ENCODE data around the gene SNTB2.

The SNTB2 gene

DNA sequence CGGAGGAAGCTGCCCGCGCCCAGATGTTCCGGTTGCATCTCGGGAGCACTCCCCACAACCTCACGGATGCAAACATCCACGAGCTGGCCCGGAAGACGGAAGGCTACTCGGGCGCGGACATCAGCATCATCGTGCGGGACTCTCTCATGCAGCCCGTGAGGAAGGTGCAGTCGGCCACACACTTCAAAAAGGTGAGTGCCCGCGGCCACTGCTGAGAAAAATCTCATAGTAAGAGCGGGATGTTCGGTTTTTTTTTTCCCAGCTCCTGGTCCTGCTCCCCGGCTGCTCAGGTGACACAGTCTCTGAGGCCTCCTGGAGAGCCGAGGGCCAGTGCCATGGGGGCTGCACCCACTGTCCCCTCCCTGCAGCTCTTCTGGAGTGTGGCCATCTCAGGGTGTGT, 134.1 kb downstream of the SNTB2 start:
- DNase-seq: no peak

DNA sequence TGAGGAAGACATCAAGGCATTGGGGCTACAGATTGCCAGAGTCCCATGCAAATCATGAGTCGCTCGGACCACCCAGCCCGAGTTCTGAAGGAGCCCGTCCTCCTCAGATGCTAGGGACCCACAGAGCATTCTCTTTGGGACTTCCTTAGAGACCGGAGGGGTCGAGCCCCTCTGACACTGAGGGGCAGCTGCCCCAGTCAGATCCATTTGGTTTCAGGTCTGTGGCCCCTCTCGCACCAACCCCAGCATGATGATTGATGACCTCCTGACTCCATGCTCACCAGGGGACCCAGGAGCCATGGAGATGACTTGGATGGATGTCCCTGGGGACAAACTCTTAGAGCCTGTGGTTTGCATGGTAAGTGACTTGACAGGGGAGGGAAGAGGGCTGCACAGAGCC, 135.4 kb downstream of the SNTB2 start:
- DNase-seq: no peak

DNA sequence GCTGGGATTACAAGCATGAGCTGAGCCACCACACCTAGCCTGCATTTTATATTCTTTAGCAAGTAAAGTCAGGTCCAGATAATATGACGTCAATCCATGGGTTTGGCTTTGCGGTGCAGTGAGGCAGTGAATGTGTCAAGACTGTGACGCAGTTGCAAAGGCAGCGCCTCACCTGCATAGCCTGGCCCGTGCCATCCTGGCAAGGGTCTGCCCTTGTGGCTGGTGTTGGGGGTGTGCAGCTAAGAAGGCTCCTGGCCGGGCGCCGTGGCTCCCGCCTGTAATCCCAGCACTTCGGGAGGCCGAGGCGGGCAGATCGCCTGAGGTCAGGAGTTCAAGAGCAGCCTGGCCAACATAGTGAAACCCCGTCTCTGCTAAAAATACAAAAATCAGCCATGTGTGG, 136.5 kb downstream of the SNTB2 start:
- no peak for DNase-seq

DNA sequence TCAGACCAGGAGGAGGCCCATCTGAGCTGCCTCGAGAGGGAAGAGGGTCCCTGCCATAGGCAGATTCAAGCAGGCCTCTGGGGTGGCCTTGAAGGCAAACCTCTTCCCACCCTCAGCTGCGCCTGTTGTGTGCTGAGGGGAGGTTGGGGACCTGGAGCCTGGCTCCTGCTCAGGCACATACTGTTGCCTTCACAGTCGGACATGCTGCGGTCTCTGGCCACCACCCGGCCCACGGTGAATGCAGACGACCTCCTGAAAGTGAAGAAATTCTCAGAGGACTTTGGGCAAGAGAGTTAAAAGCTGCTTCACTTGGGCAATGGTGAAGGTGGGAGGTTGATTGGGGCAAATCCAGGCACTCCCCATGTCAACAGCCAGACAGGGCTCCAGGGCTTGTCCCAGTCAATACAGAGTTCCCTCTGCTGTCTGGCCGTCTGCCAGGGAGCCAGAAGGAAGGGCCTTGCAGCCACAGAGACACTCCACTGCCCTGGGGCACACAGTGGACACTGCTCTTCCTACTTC, 137.1 kb downstream of the SNTB2 start:
- DNase-seq: no peak

DNA sequence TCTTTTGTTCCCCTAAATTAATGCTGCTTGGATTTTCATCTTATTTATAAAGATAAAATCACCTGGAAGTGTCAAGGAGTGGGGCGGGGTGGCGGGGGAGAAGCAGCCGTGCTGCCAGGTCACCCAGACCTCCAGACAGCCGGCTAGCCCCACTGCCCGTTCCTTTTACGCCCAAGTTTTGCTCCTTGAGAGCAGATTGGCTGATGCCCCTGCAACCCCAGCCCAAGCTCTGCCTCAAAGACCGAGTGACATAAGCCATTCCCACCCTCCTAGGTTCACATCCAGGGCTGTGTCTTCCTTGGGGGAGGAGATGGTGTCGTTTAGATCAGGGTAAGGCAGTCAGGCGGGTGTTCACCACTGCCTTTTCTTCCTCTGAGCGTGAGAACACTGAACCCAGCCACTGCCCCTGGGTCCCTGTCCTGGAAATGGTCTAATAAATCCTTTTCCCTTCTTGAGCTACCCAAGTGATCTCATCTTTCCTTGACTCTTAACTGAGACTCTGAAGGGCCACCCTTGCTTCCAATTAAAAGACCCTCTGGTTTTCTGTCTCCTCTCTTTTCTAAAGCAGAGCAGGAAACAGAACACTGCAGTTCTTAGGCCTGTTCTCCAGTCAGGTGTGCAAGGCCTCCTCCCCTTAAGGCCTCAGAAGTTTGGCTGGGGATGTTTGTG, 137.8 kb downstream of the SNTB2 start:
- DNase-seq: no peak

DNA sequence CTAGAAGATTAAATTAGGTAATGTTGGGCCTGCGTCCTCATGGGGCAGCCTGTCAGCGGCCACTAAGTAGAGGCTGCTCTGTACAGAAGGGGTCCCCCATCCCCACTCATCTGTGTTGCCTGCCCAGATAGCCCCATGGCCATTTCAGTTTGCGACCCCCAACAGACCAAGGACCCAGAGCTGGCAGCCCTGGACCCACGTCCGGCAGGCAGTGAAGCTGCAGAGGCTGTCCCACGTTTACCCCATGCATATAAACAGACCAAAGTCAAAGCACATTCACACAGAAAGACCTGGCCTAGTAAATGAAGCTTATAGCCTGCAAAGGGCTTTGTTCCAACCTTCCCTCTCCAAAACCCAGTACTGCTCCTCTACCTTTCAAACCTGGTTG, 138.8 kb downstream of the SNTB2 start:
- no peak for DNase-seq

DNA sequence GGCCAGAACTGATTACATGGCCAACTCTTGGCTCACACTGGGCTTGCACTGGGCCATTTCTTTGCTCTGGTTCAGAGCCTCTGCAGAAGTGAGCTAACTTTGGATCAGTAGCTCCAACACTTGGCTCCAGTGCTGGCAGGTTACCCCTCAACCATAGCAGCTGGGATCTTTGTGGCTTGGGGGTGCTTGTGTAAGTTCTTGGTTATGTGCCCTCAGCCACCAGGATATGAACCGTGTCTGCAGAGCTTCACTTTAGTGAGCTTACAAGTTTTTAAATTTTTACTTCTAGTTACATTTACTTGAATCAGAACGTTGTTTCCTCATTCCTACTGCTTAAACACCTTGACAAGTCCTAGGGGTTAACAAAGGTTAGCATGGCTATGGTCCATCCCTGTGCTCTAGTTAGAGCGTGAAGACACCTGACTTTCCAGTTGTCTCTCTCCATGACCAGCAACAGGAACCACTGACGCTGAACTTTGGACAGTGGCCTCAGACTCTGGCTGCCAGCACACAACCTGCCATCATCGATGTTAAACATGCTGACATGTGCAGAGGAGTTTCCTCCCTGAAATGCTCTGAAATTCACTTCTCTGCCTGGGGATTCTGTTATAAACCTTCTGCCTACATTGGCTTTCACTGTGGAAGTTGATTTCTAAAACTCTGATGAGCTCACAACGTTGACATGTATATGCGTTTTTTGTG, 139.4 kb downstream of the SNTB2 start:
- DNase-seq: no peak

DNA sequence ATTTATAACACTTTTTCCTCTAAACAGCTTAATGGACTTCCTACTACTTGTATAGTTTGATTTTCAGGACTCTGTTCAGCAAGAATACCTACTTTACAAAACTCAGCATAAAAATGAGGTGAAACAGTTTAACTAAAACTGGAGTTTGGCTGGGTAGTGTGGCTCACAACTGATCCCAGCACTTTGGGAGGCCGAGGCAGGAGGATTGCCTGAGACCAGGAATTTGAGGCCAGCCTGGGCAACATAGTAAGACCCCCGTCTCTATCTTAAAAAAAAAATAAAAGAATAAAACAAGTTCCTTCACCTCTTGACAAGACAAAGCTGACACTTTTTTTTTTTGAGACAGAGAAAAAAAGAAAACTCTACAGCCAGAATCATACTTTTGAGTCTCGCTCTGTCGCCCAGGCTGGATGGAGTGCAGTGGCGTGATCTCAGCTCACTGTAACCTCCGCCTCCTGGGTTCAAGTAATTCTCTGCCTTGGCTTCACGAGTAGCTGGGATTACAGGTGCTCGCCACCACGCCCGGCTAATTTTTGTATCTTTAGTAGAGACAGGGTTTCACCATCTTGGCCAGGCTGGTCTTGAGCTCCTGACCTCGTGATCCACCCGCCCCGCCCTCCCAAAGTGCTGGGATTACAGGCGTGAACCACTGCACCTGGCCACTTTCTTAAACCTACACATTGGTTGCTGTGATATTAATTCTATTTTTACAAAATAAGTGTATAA, 140.8 kb downstream of the SNTB2 start:
- DNase-seq: no peak

DNA sequence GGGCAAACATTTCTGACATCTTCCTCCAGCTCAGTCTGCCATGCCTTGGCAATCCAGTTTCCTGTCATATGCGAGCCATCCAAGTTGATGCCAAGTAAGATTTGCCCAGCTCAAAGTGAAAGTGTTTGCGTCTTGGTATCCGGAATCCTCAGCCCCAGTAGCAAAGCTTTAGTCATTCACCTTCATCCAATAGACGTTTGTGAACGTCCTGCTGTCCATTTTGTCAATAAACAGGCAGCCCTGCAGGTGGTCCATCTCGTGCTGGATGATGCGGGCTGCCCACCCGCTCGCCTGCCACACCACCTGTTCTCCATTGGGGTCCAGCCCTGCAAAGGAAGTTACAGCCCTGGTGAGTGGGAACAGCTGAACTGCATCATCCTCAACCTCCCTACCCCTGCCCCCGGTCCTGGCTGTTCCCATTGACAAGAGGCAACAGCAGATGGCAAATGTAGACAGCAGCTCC, 141.9 kb downstream of the SNTB2 start:
- no peak for DNase-seq

DNA sequence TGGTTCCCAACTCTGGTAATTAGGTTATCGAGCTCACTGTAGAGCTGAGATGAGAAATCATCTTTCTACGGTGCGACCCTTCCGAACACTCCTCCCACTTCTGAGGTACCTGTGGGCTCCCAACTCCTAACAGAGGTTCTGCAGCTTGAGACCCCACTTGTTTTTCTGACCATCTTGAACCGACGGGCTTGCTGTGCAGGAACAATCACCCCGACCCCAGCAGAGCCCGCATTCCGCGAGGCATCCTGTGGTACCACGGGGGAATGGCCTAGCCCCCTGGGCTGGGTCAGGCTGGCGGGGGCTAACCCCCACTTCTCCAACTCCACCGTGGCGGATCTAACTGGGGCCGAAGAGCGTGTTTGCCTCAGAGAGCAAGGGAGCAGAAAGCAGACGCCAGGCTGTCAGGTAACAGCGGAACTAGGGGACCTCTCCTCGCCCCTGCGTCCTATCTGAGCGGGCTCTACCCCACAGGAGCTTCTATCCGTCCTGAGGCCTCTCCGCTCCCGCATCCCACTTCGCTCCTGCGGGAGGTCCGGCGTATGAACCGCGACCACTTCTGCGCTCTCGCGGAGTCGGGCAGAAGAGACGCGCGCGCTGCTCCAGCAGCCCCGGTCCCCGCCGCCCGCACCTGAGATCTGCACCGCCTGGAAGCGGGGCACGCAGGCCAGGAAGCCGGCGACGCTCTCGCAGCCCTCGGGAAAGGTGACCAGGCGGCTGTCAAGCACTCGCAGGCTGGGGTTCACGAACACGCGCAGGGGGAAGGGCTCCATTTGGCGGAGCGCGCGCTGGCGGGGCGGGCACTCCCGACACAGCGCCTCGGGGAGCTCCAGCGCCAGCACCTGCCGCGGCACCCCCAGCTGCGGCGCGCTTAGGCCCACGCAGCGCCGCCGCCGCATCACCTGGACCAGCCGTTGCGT, 142.7 kb downstream of the SNTB2 start:
- DNase-seq: no peak

DNA sequence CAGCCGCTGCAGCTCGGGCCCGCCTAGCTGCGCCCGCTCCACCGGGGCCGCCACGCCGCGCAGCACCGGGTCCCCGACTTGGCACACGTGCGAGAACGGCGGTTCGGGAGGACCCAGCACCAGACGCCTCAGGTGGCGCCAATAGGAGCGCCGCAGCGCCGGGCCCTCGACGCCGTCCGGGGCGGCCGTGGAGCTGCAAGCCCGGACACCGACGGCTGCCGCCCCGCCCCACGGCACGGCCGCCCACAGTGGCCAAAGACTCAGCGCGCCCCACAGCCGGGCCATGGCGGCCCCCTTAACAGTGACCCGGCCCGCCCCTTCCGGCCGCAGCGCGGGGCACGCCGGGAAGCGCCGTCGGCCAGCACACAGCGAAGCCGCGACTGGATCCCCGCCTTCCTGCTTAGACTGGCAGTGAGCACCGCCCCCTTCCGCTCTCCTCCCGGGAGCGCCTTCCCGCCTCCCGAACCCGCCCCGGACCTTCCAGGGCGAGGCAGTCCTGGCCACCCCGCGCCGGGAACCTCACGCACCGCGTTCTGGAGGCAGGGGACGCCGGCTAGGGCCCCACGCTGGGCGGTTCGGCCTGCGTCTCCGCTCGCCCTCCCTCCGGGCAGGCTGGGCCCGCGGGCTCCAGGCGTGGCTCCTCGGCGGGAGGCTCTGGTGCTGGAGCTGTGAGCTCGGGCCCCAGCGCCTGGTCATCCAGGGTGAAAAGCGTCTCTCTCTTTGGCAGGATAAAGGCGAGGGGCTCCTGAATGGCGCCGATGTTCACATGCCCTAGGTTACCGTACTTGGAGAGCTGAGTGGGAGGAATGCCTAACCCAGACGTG, 143.5 kb downstream of the SNTB2 start, which contains the start of gene PDF:
PDF (minus strand) TSS at position 303 of the 824 bp plus-strand sequence; CDS start at position 285, 18 bp downstream.
- DNase-seq: peak; percentile 68

DNA sequence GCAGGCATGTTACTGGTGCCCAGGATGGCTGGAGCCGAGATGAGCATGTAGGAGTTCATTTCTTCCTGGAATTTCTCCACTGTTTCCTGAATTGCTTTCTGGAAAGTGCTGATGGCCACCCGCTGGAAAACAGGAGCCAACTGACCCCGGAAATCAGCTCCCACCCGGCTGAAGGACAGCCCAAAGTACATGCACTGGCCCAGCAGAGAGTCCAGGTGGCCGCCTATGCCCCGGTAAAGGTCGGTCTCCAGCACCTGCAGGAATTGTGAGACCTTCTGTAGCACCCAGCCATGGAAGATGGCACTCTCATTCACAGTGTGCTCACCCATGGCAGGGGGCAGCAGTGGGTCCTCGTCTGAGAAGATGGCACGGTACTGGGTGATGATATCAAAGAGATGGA, 147.7 kb downstream of the SNTB2 start:
- DNase-seq: no peak

DNA sequence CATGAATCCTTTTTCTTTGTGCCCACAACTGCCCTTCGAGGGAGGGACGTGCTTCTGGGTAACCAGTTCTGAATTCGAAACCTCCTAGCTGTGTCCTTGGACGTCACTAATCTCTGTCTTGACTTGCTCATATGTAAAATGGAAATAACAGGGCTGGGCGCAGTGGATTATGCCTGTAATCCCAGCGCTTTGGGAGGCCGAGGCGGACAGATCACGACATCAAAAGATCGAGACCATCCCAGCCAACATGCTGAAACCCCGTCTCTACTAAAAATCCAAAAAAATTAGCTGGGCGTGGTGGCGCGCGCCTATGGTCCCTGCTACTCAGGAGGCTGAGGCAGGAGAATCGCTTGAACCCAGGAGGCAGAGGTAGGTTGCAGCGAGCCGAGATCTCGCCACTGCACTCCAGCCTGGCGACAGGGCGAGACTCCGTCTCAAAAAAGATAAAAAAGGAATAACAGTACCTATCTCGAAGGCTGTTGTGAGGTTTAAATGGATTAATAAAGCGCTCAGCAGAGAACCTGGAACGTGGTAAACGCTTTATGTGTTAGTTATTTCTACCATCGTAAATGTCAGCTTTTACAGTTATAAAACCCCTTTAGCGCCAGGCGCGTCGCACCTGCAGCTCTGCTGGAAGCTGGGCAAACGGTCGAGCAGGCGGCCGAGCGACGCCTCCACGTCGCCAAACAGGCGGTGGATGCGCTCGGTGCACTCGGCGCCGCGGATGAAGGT, 151.8 kb downstream of the SNTB2 start:
- no peak for DNase-seq

DNA sequence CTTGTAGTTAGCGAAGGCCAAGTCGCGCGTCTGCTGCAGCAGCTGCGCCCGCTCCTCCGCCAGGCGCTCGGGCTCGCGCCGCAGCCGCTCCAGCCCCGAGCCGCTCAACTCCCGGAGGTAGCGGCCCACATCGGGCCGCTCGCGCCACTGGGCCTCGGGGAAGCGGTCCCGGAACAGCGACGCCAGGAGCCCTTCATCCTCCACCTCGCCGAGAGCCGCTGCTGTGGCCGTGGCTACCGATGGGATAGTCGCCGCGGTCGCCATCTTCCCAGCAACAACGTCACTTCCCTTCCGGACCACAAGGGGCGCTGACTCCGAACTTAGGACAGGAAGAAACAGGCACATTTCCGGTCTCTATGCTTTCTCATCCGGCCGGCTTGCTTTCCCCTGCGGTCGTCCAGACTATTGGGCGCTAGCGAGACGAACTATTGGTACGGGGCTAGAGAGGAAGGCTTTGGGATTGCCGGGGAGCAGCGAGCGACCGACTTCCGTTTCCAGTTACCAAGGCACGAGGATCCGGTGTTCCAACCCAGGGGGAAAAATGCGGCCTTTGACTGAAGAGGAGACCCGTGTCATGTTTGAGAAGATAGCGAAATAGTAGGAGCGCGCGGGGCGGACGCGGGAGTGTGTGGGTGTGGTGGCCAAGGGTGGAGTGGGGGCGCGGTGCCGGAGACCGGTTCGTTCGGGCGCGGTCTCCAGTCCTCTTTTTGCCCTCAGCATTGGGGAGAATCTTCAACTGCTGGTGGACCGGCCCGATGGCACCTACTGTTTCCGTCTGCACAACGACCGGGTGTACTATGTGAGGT, 152.5 kb downstream of the SNTB2 start, which contains the start of the genes COG8 and NIP7:
COG8 (minus strand) TSS at position 276 of the 806 bp plus-strand sequence; CDS start at position 264, 12 bp downstream.
NIP7 (plus strand) TSS at position 484 of the 806 bp plus-strand sequence; CDS start at position 542, 58 bp downstream.
- DNase-seq: peak; percentile 93

DNA sequence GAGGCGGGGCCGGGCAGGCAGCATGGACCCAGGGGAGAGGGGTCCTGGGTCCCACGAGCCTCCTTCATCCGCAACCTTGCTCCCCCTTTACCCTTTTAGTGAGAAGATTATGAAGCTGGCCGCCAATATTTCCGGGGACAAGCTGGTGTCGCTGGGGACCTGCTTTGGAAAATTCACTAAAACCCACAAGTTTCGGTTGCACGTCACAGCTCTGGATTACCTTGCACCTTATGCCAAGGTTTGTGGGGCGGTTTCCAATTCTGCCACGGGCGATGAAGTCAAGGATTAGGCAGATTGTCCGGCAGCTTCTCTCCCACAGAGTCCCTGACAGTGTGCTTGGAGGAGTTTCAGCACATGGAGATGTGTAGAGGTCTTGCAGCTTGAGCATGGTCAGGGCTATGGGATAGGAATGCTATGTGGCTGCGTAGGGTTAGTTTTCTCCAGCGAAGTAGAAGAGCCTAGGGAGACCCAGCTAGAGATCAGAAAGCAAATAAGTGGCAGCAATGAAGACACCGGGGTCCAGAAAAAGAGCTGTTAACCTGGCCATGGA, 153.2 kb downstream of the SNTB2 start:
- DNase-seq: no peak

DNA sequence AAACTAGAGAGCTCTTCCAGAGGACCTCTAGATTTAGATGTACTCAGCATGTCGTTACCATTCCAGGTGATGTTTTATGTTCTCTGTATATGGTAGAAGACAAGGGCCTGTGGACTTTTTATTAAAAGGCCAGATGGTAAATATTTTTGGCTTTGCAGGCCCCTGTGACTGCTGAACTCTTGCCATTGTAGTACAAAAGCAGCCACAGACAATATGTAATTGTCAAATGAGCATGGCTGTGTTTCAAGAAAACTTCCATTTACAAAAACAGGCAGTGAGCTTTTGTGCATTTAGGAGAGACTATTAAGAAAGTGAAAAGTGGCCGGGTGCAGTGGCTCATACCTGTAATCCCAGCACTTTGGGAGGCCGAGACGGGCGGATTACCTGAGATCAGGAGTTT, 157.2 kb downstream of the SNTB2 start:
- DNase-seq: no peak

DNA sequence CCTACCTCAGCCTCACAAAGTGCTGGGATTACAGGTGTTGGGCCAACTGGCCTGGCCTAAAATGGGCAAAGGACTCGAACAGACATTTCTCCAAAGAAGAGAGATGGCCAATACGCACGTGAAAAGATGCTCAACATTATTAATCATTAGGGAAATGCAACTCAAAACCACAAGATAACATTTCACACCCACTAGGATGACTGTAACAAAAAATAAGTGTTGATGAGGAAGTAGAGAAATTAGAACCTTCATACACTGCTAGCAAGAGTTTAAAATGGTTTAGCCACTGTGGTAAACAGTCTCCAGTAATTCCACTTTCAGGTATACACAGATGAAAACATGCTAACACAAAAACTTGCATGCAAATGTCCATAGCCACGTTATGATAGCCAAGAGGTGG, 159.0 kb downstream of the SNTB2 start:
- DNase-seq: no peak

DNA sequence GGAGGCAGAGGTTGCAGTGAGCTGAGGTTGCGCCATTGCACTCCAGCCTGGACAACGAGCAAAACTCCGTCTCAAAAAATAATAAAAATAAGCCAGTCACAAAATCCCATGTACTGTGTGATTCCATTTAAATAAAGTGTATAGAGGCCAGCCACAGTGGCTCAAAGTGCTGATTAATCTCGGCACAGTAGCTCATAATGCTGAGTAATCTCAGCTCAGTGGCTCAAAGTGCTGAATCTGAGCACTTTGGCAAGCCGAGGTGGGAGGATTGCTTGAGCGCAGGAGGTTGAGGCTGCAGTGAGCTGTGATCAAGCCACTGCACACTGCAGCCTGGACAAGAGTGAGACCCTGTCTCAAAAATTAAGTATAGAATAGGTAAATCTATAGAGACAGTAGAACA, 159.7 kb downstream of the SNTB2 start:
- no peak for DNase-seq

DNA sequence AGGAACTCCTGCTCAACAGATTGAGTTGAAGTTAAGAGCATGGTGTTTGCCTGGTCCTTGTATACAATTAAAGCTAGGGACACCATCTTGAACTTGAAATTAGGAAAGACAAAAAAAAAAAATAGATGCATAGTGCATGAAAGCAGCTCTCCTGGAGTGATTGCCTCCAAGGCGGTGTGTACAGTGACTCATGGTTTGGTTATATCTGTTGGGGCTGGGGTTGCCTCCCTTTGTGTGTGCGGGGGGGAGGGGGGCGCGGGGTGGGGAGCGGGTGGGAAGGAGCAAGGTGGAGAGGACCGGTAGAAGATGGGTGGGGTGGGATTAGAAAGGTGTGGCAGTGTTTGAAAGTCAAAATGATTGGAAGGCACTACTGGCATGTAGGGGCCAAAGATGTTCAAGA, 161.3 kb downstream of the SNTB2 start:
- no peak for DNase-seq

Data from KG1 (cell line).